ENCODE results near the gene PNPLA1. TPM values are rescaled to one million over a fixed set of nuclear protein-coding genes. Genes with fewer than 3 reads are reported as not detected.

Gene PNPLA1
- total and polyA plus RNA-seq, 2 donors (not counting 1 experiment from before 2014, with no cell fraction given): 0.02 TPM; not detected in 1

- Histone ChIP-seq H3K79me2 (ENCODE audit: control insufficient read depth, insufficient read depth, low read length) (no peaks in the 10 kb centered on the region), H2AFZ (ENCODE audit: low read length) (no peak overlapping the region), H3K9ac (ENCODE audit: insufficient read depth, low read length) (no peak overlapping the region), H3K9me3 (ENCODE audit: control insufficient read depth, insufficient read depth, low read depth, low read length) (no peaks in the 10 kb centered on the region), H3K36me3 (ENCODE audit: control insufficient read depth, insufficient read depth, low read length) (no peaks in the 10 kb centered on the region), H3K4me2 (ENCODE audit: extremely low read depth, insufficient read depth, low read length) (no peak overlapping the region), H3K27me3 (ENCODE audit: control insufficient read depth, insufficient read depth, low read length) (peaks cover 29% of the 10 kb centered on the region), H4K20me1 (ENCODE audit: control insufficient read depth, extremely low read depth, insufficient read depth, low read length) (no peaks in the 10 kb centered on the region), H3K4me3 (replicated peaks in 1 of 4; ENCODE audit: control extremely low read depth in 1 of 4, insufficient read depth in 1 of 4, low read depth in 3 of 4, low read length in 4 of 4) (no peak overlapping the region), H3K27ac (ENCODE audit: insufficient read depth, low read length) (no peak overlapping the region), H3K4me1 (ENCODE audit: control insufficient read depth, extremely low read depth, insufficient read depth, low read length) (no peaks in the 10 kb centered on the region)
- no peak for DNase-seq (ENCODE audit: low read depth in 2 of 2)
- no peak for TF ChIP-seq CTCF (conservative IDR thresholded peaks at IDR 0.05 in 1 of 2, IDR thresholded peaks at IDR 0.05 in 1 of 2; ENCODE audit: low read depth in 1 of 2, low read length in 2 of 2)
- TF ChIP-seq EZH2 (IDR thresholded peaks at IDR 0.05; ENCODE audit: low read length, missing control alignments): no peak
Observed at GRCh38 chr6:36280983-36281382, 11.1 kb downstream of the PNPLA1 start.

GRCh38 chr6:36283608-36284007 is 13.7 kb downstream of the PNPLA1 start:
- Histone ChIP-seq H3K4me3 (replicated peaks in 1 of 4; ENCODE audit: control extremely low read depth in 1 of 4, insufficient read depth in 1 of 4, low read depth in 3 of 4, low read length in 4 of 4) (no peak overlapping the region), H3K4me1 (ENCODE audit: control insufficient read depth, extremely low read depth, insufficient read depth, low read length) (no peaks in the 10 kb centered on the region), H3K9me3 (ENCODE audit: control insufficient read depth, insufficient read depth, low read depth, low read length) (no peaks in the 10 kb centered on the region), H2AFZ (ENCODE audit: low read length) (no peak overlapping the region), H3K79me2 (ENCODE audit: control insufficient read depth, insufficient read depth, low read length) (no peaks in the 10 kb centered on the region), H3K36me3 (ENCODE audit: control insufficient read depth, insufficient read depth, low read length) (no peaks in the 10 kb centered on the region), H3K9ac (ENCODE audit: insufficient read depth, low read length) (no peak overlapping the region), H4K20me1 (ENCODE audit: control insufficient read depth, extremely low read depth, insufficient read depth, low read length) (no peaks in the 10 kb centered on the region), H3K27me3 (ENCODE audit: control insufficient read depth, insufficient read depth, low read length) (peaks cover 30% of the 10 kb centered on the region), H3K4me2 (ENCODE audit: extremely low read depth, insufficient read depth, low read length) (no peak overlapping the region), H3K27ac (ENCODE audit: insufficient read depth, low read length) (no peak overlapping the region)
- TF ChIP-seq EZH2 (IDR thresholded peaks at IDR 0.05; ENCODE audit: low read length, missing control alignments): no peak
- TF ChIP-seq CTCF (conservative IDR thresholded peaks at IDR 0.05 in 1 of 2, IDR thresholded peaks at IDR 0.05 in 1 of 2; ENCODE audit: low read depth in 1 of 2, low read length in 2 of 2): no peak
- no peak for DNase-seq (ENCODE audit: low read depth in 2 of 2)

- TF ChIP-seq CTCF (conservative IDR thresholded peaks at IDR 0.05 in 1 of 2, IDR thresholded peaks at IDR 0.05 in 1 of 2; ENCODE audit: low read depth in 1 of 2, low read length in 2 of 2) (no peak), EZH2 (IDR thresholded peaks at IDR 0.05; ENCODE audit: low read length, missing control alignments) (no peak)
- Histone ChIP-seq H3K4me3 (replicated peaks in 1 of 4; ENCODE audit: control extremely low read depth in 1 of 4, insufficient read depth in 1 of 4, low read depth in 3 of 4, low read length in 4 of 4) (no peak overlapping the region), H3K9me3 (ENCODE audit: control insufficient read depth, insufficient read depth, low read depth, low read length) (no peaks in the 10 kb centered on the region), H3K27ac (ENCODE audit: insufficient read depth, low read length) (no peak overlapping the region), H4K20me1 (ENCODE audit: control insufficient read depth, extremely low read depth, insufficient read depth, low read length) (no peaks in the 10 kb centered on the region), H3K4me2 (ENCODE audit: extremely low read depth, insufficient read depth, low read length) (no peak overlapping the region), H3K79me2 (ENCODE audit: control insufficient read depth, insufficient read depth, low read length) (no peaks in the 10 kb centered on the region), H3K9ac (ENCODE audit: insufficient read depth, low read length) (no peak overlapping the region), H2AFZ (ENCODE audit: low read length) (no peak overlapping the region), H3K36me3 (ENCODE audit: control insufficient read depth, insufficient read depth, low read length) (no peaks in the 10 kb centered on the region), H3K4me1 (ENCODE audit: control insufficient read depth, extremely low read depth, insufficient read depth, low read length) (no peaks in the 10 kb centered on the region), H3K27me3 (ENCODE audit: control insufficient read depth, insufficient read depth, low read length) (peaks cover 24% of the 10 kb centered on the region)
- no peak for DNase-seq (ENCODE audit: low read depth in 2 of 2)
Observed at GRCh38 chr6:36284359-36284758, 14.5 kb downstream of the PNPLA1 start.

All from fibroblast of lung (primary cell).